ENCODE results near the gene ATP6AP2. TPM values are rescaled to one million over a fixed set of nuclear protein-coding genes. Genes with fewer than 3 reads are reported as not detected.

Gene ATP6AP2
- polyA plus RNA-seq, 1 donor (not counting 4 experiments of a cell fraction or from before 2014, with no cell fraction given) = 176 TPM

DNA sequence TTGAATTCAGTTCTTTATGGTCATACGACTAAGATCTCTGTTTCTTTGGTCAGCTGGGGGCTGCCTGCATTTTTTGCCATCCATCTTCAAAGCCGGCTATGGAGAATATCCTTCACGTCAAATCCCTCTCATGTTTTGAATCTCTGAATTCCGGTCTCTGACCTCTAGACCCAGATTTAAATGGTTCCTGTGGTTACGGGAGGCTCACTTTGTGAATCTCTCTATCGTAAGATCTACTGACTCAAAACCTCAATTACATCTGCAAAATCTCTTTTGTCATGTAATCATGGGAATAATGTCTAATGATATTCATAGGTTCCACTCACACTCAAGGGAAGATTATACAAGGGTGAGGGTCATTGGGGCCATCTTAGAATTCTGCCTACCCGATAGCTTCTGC lies 36.8 kb downstream of the ATP6AP2 start:
- FAIRE-seq (no peak), DNase-seq (ENCODE audit: low read depth, low spot score) (no peak)
- Histone ChIP-seq H3K4me2 (ENCODE audit: control insufficient read depth, extremely low read depth, insufficient read depth, low read depth, low read length) (no peak overlapping the region), H3K27ac (ENCODE audit: control insufficient read depth, insufficient read depth, low read length) (no peak overlapping the region), H3K36me3 (ENCODE audit: control insufficient read depth in 2 of 2, extremely low read depth in 1 of 2, insufficient read depth in 2 of 2, low read length in 2 of 2) (no peaks in the 10 kb centered on the region), H3K27me3 (ENCODE audit: control insufficient read depth, extremely low read depth, insufficient read depth, low read length) (no peaks in the 10 kb centered on the region), H4K20me1 (ENCODE audit: control insufficient read depth, extremely low read depth, insufficient read depth, low read length) (no peaks in the 10 kb centered on the region), H2AFZ (ENCODE audit: control insufficient read depth, low read length) (no peak overlapping the region), H3K9me3 (ENCODE audit: control insufficient read depth, low read depth, low read length) (no peaks in the 10 kb centered on the region), H3K4me3 (ENCODE audit: control insufficient read depth in 2 of 3, extremely low read depth in 1 of 3, insufficient read depth in 2 of 3, low read depth in 1 of 3, low read length in 3 of 3) (no peak overlapping the region), H3K4me1 (ENCODE audit: control insufficient read depth, extremely low read depth, insufficient read depth, low read length) (no peaks in the 10 kb centered on the region), H3K9ac (ENCODE audit: control insufficient read depth, extremely low read depth, insufficient read depth, low read length) (no peak overlapping the region), H3K79me2 (ENCODE audit: control insufficient read depth, insufficient read depth, low read length) (no peaks in the 10 kb centered on the region), H3K9me1 (ENCODE audit: control insufficient read depth, extremely low read depth, insufficient read depth, low read length) (no peaks in the 10 kb centered on the region)
- TF ChIP-seq EZH2 (IDR thresholded peaks at IDR 0.05; ENCODE audit: low read length) (no peak), CTCF (optimal IDR thresholded peaks at IDR 0.05 in 1 of 3, IDR thresholded peaks at IDR 0.05 in 1 of 3, conservative IDR thresholded peaks at IDR 0.05 in 1 of 3; ENCODE audit: extremely low read depth in 1 of 3, insufficient read depth in 2 of 3, low read length in 3 of 3) (no peak)
- dilution Hi-C loops (cut with MboI; ENCODE audit: extremely low pct_ligation_motif_present, low sequenced_read_pairs) = no loop called here

GRCh38 chrX:40622479-40623138 lies 41.8 kb downstream of the ATP6AP2 start:
- peaks cover 0 to 1% of the 10 kb centered on the region in 2 experiments for H3K36me3 ChIP-seq (ENCODE audit: control insufficient read depth in 2 of 2, extremely low read depth in 1 of 2, insufficient read depth in 2 of 2, low read length in 2 of 2)
- DNase-seq (ENCODE audit: low read depth, low spot score) (no peak), FAIRE-seq (no peak)
- no peak overlapping the region for H2AFZ ChIP-seq (ENCODE audit: control insufficient read depth, low read length)
- no peaks in the 10 kb centered on the region for H3K27me3 ChIP-seq (ENCODE audit: control insufficient read depth, extremely low read depth, insufficient read depth, low read length)
- H3K79me2 ChIP-seq (ENCODE audit: control insufficient read depth, insufficient read depth, low read length) = no peaks in the 10 kb centered on the region
- H3K4me3 ChIP-seq (ENCODE audit: control insufficient read depth in 2 of 3, extremely low read depth in 1 of 3, insufficient read depth in 2 of 3, low read depth in 1 of 3, low read length in 3 of 3) = no peak overlapping the region
- H3K4me2 ChIP-seq (ENCODE audit: control insufficient read depth, extremely low read depth, insufficient read depth, low read depth, low read length) = no peak overlapping the region
- H3K9me3 ChIP-seq (ENCODE audit: control insufficient read depth, low read depth, low read length) = no peaks in the 10 kb centered on the region
- H3K27ac ChIP-seq (ENCODE audit: control insufficient read depth, insufficient read depth, low read length) = no peak overlapping the region
- no peaks in the 10 kb centered on the region for H4K20me1 ChIP-seq (ENCODE audit: control insufficient read depth, extremely low read depth, insufficient read depth, low read length)
- no peak overlapping the region for H3K9ac ChIP-seq (ENCODE audit: control insufficient read depth, extremely low read depth, insufficient read depth, low read length)
- dilution Hi-C loops (cut with MboI; ENCODE audit: extremely low pct_ligation_motif_present, low sequenced_read_pairs) = no loop called here
- TF ChIP-seq EZH2 (IDR thresholded peaks at IDR 0.05; ENCODE audit: low read length) (no peak), CTCF (optimal IDR thresholded peaks at IDR 0.05 in 1 of 3, IDR thresholded peaks at IDR 0.05 in 1 of 3, conservative IDR thresholded peaks at IDR 0.05 in 1 of 3; ENCODE audit: extremely low read depth in 1 of 3, insufficient read depth in 2 of 3, low read length in 3 of 3) (no peak)
- H3K9me1 ChIP-seq (ENCODE audit: control insufficient read depth, extremely low read depth, insufficient read depth, low read length) = no peaks in the 10 kb centered on the region
- H3K4me1 ChIP-seq (ENCODE audit: control insufficient read depth, extremely low read depth, insufficient read depth, low read length) = no peaks in the 10 kb centered on the region
